Lung (tissue), 12 donors: ENCODE measurements around the gene TAB2. TPM values are rescaled to one million over a fixed set of nuclear protein-coding genes. Genes with fewer than 3 reads are reported as not detected.

ENCODE experiments used
- ATAC-seq: fragments of 200-7000 bp; cut with Tn5 transposase; one replicate; pipeline ENCODE4 v1.9.1; 2020; ENCODE audit warnings: moderate number of reproducible peaks; ENCODE audit not compliant: insufficient read depth, low FRiP score
- DNase-seq, 3 donors: peaks; one replicate each; pipeline ENCODE4 v3.0.0-alpha.2; 2013 to 2017
- H3K27ac ChIP-seq, 2 donors: one replicate each; pipeline ENCODE4 v1.5.1; 2013; ENCODE audit warnings: mild to moderate bottlenecking in 2 of 2, moderate library complexity in 2 of 2, control low read depth in 1 of 2, inconsistent platforms in 1 of 2, low read depth in 1 of 2, low read length in 1 of 2
- H3K27me3 ChIP-seq, 3 donors: one replicate each; pipeline ENCODE4 v1.5.1; 2013; ENCODE audit warnings: low read length in 2 of 3; ENCODE audit not compliant: control insufficient read depth in 3 of 3, insufficient read depth in 3 of 3
- H3K36me3 ChIP-seq, 4 donors: one replicate each; pipeline ENCODE4 v1.5.1; 2013; ENCODE audit warnings: low read length in 4 of 4, mild to moderate bottlenecking in 1 of 4, moderate library complexity in 1 of 4; ENCODE audit not compliant: control insufficient read depth in 4 of 4, insufficient read depth in 4 of 4
- H3K4me1 ChIP-seq, 5 donors: one replicate each; pipeline ENCODE4 v1.5.1; 2013; ENCODE audit warnings: low read length in 5 of 5, mild to moderate bottlenecking in 2 of 5, moderate library complexity in 1 of 5; ENCODE audit not compliant: control insufficient read depth in 5 of 5, insufficient read depth in 5 of 5
- H3K4me3 ChIP-seq: one replicate; pipeline ENCODE4 v1.5.1; 2013; ENCODE audit warnings: mild to moderate bottlenecking, control low read depth, moderate library complexity
- H3K9ac ChIP-seq, 2 donors: one replicate each; pipeline ENCODE4 v1.5.1; 2013; ENCODE audit warnings: low read length in 2 of 2, control low read depth in 1 of 2; ENCODE audit not compliant: insufficient read depth in 1 of 2
- H3K9me3 ChIP-seq, 4 donors: one replicate each; pipeline ENCODE4 v1.5.1; 2013; ENCODE audit warnings: low read length in 3 of 4, mild to moderate bottlenecking in 1 of 4, moderate library complexity in 1 of 4; ENCODE audit not compliant: control insufficient read depth in 4 of 4, insufficient read depth in 3 of 4
- CTCF ChIP-seq: IDR thresholded peaks from 2 replicates; pipeline ENCODE4 v1.5.1; 2012; ENCODE audit warnings: mild to moderate bottlenecking; ENCODE audit errors: control extremely low read depth, extremely low read depth
- WGBS, 2 donors: extraction: QIAGEN DNeasy Blood & Tissue Kit; methylation state at CpG; one replicate each; pipeline ENCODE4 v1.1.7; 2013; 5-methylcytosine and 5-hydroxymethylcytosine counted together
- polyA plus RNA-seq, 2 donors: library from polyadenylated mRNA; stranded (reverse); fragments of 200-250 nt; gene quantifications; one replicate each; pipeline ENCODE4 v1.2.1, GENCODE V29; 2013
- total RNA-seq, 2 donors: library from RNA; depleted of rRNA in 1 of 2; stranded (reverse); fragments of >200 nt in 1 of 2; gene quantifications; one replicate each; pipeline ENCODE4 v1.2.1, GENCODE V29; 2014 to 2021
- donor health status: control.
- donor health status: control.
- donor health status: Bipolar disorder and iron deficiency.
- donor health status: healthy.
- donor health status: DM: yes; HTN: yes; CAD: no.

TAB2 gene
- total and polyA plus RNA-seq, 4 donors: 15.8 to 75.9 (median 33.2) TPM

GRCh38 chr6:149429427-149430360 lies 112.2 kb downstream of the TAB2 start:
- no peak overlapping the region for H3K4me3 ChIP-seq
- H3K9ac ChIP-seq: no peak overlapping the region
- H3K36me3 ChIP-seq: no peaks in the 10 kb centered on the region
- no peak for TF ChIP-seq CTCF
- H3K4me1 ChIP-seq: no peaks in the 10 kb centered on the region
- H3K27me3 ChIP-seq: no peaks in the 10 kb centered on the region
- DNase-seq (no peak), ATAC-seq (no peak)
- no peak overlapping the region for H3K27ac ChIP-seq
- 91 to 94% methylated on average over 26 of the region's 26 CpGs for WGBS, 2 donors
- no peaks in the 10 kb centered on the region for H3K9me3 ChIP-seq

GRCh38 chr6:149431905-149432775 lies 114.6 kb downstream of the TAB2 start:
- H3K27me3 ChIP-seq: no peaks in the 10 kb centered on the region
- no peaks in the 10 kb centered on the region for H3K36me3 ChIP-seq
- TF ChIP-seq CTCF: peak; percentile 90
- ATAC-seq (peak; percentile 90), DNase-seq (peak; percentile 89 to 91 (median 91))
- no peak overlapping the region for H3K4me3 ChIP-seq
- H3K4me1 ChIP-seq: no peaks in the 10 kb centered on the region
- H3K27ac ChIP-seq: no peak overlapping the region
- 28 to 32% methylated on average over 19 of the region's 19 CpGs for WGBS, 2 donors
- no peaks in the 10 kb centered on the region for H3K9me3 ChIP-seq
- no peak overlapping the region for H3K9ac ChIP-seq

DNA sequence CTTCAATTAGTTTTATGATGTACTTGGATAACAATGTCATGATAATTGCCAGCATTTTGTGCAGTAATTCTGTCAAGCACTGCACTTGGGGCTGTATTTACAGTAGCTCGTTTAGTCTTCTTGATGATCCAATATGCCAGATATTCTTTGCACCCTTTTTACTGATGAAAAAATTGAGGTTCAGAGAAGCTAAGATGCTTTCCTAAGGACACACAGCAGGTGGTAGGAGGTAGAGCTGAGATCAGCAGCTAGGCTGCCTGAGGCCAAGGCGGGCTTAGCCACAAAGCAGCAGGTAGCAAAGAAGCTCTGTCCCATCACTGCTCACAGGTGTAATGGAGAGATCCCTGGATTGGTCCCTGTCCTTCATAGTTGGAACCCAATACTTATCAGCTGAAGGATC lies 115.9 kb downstream of the TAB2 start:
- DNase-seq: no peak
- no peak overlapping the region for H3K27ac ChIP-seq
- no peak overlapping the region for H3K9ac ChIP-seq
- no peaks in the 10 kb centered on the region for H3K4me1 ChIP-seq
- H3K9me3 ChIP-seq: no peaks in the 10 kb centered on the region
- no peak for TF ChIP-seq CTCF
- 80 to 90% methylated on average over 2 of the region's 2 CpGs for WGBS, 2 donors
- ATAC-seq: no peak
- H3K36me3 ChIP-seq: no peaks in the 10 kb centered on the region
- no peaks in the 10 kb centered on the region for H3K27me3 ChIP-seq
- H3K4me3 ChIP-seq: no peak overlapping the region
